Measurements from ENCODE around the gene PPIF.

DNA sequence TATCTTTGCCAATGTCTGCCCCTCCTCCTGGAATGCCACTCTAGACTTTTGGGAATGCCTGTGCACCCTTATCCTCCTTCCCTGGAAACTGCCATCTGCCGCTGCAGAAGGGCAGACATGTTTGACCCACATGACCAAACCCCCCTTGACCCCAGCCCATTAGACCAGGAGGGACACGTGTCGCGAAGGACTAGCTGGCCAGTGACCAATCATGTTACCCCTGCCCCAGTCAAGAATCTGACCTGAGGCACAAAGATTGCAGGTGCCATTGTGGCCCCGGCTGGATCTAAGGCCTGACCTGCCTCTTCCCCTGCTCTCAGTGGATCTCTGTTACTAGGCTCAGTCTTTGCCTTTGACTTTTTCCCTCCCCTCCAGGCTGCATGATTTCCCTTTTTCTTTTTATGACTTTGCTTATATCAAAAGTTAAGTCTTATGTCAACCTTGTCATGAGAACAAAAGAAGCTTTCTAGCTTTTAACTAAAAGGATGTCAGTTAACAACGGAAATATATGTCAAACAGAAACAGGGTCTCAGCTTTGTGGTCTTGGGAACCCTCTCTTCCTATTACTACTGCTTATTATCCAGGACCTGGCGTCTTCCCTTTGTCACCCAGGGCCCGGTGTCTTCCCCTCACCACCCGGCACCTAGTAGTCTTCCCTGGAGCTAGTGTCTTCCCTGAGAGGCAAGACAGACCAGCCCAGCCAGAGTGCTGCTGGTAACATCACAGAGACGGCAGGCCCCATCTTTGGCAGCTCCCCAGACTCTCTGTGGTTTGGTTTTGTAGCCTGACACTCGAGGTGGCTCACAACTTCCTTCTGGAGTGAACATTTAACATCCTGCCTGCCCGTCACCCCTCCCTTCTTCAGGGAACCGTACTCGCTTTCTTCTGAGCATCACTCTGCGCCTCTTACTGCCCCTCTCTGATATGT is 24.4 kb upstream of the PPIF start:
- TF ChIP-seq, protein P1, sequence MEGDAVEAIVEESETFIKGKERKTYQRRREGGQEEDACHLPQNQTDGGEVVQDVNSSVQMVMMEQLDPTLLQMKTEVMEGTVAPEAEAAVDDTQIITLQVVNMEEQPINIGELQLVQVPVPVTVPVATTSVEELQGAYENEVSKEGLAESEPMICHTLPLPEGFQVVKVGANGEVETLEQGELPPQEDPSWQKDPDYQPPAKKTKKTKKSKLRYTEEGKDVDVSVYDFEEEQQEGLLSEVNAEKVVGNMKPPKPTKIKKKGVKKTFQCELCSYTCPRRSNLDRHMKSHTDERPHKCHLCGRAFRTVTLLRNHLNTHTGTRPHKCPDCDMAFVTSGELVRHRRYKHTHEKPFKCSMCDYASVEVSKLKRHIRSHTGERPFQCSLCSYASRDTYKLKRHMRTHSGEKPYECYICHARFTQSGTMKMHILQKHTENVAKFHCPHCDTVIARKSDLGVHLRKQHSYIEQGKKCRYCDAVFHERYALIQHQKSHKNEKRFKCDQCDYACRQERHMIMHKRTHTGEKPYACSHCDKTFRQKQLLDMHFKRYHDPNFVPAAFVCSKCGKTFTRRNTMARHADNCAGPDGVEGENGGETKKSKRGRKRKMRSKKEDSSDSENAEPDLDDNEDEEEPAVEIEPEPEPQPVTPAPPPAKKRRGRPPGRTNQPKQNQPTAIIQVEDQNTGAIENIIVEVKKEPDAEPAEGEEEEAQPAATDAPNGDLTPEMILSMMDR (conservative IDR thresholded peaks at IDR 0.05 in 1 of 2, IDR thresholded peaks at IDR 0.05 in 1 of 2; ENCODE audit: extremely low read depth in 1 of 2, insufficient read depth in 1 of 2, low read depth in 1 of 2, low read length in 2 of 2): no peak
- TF ChIP-seq EZH2 (IDR thresholded peaks at IDR 0.05; ENCODE audit: borderline replicate concordance, low read length): no peak
